ENCODE results near the gene KRT79. TPM values are rescaled to one million over a fixed set of nuclear protein-coding genes. Genes with fewer than 3 reads are reported as not detected.

The KRT79 gene
- total and polyA plus RNA-seq, 2 of the 8 experiments (the other 6 are each of a cell fraction or from before 2014, with no cell fraction given) = not detected

DNA sequence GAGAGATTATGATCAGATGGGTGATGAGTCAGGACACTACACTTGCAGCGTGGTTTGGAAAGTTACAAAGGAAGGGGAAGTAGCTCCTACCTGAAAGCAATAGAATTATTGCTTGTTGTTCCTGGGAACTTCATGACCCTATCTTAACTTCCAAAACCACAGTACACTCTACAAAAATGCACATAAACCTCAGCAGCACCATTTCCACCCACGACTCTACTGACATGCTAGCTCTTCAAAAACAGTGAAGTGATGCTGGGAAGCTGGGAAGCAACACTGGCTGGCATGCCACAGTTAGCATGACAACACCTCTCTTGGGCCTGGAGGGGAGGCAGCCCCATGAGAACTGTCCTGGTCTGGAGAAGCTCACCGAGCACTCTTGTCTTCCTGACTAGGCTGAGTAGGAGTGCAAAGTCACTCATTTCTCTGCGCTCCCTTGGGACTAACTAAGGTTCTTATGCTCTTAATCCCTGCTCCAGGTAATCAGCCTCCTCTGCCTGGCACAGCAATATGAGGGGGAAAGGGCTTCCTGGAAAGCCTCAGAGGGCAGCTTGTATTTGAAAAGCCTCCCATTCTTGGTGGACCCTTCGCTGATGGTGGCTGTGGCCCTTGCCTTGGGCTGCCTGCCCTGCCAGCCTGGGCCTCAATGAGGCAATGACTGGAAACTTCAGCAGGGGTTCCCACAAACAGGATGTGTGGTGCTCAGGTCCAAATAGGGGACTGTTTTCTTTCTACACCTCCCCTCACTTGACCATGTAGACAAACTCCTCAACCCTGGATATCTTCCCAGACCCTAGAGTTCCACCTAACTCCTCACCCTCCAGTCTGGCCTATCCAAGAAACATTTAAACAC, 39.4 kb downstream of the KRT79 start:
- ChIA-PET POLR2A (ENCODE audit: partially characterized antibody) (no interaction called here), CTCF (ENCODE audit: partially characterized antibody) (interaction anchor here (1.4 kb wide), 1 partner anchor 211 kb away, joined by 3 read pairs; no protein-coding TSS in a partner anchor)
- no peak overlapping the region for H2BK20ac ChIP-seq (ENCODE audit: low read length)
- no peaks in the 10 kb centered on the region for H3K27me3 ChIP-seq (replicated peaks in 1 of 4; ENCODE audit: control insufficient read depth in 3 of 4, extremely low read depth in 1 of 4, insufficient read depth in 3 of 4, low read length in 3 of 4)
- H4K91ac ChIP-seq (replicated peaks; ENCODE audit: insufficient read length, low read length) = no peak overlapping the region
- no peaks in the 10 kb centered on the region for H3K23me2 ChIP-seq (ENCODE audit: low read depth, low read length)
- no peak for FAIRE-seq
- no peak overlapping the region for H3K27ac ChIP-seq (ENCODE audit: low read depth, low read length)
- 88% methylated on average over 5 of the region's 5 CpGs; no CpG with 5 or more reads in 1 of the 2 experiments for WGBS, 2 experiments (ENCODE audit: extremely low coverage in 1 of 2, insufficient coverage in 1 of 2, insufficient read length in 1 of 2, insufficient replicate concordance in 2 of 2, low coverage in 1 of 2, low lambda C conversion rate in 2 of 2, missing lambda C conversion rate in 1 of 2)
- no peak overlapping the region for H2BK12ac ChIP-seq (ENCODE audit: low read depth, low read length)
- H3K4me3 ChIP-seq (ENCODE audit: extremely low read depth in 1 of 4, insufficient read depth in 2 of 4, low read depth in 3 of 4, low read length in 4 of 4) = no peak overlapping the region
- H3K9me3 ChIP-seq (ENCODE audit: insufficient read depth in 2 of 2, low read depth in 1 of 2, low read length in 1 of 2) = no peaks in the 10 kb centered on the region; a peak in 1 of 4 replicates
- no peak overlapping the region; the same call in 1 of the 2 replicates for H2AK5ac ChIP-seq (ENCODE audit: low read depth, low read length)
- H3K9ac ChIP-seq (replicated peaks in 1 of 4; ENCODE audit: extremely low read depth in 1 of 4, low read depth in 3 of 4, low read length in 3 of 4) = no peak overlapping the region
- no peak overlapping the region for H3K18ac ChIP-seq (ENCODE audit: extremely low read depth, low read length)
- no peak overlapping the region for H2BK120ac ChIP-seq (replicated peaks; ENCODE audit: low read depth, low read length)
- H3K4ac ChIP-seq (replicated peaks; ENCODE audit: insufficient read length, low read depth, low read length) = no peak overlapping the region
- no peak overlapping the region for H3K23ac ChIP-seq (ENCODE audit: insufficient read length)
- H3K14ac ChIP-seq (ENCODE audit: insufficient read length) = no peak overlapping the region
- DNase-seq (ENCODE audit: low read depth in 1 of 2, low spot score in 2 of 2) = no peak
- no peaks in the 10 kb centered on the region for H3K79me2 ChIP-seq (ENCODE audit: control insufficient read depth in 1 of 2, insufficient read depth in 2 of 2, low read length in 2 of 2)
- TF ChIP-seq TBP (IDR thresholded peaks at IDR 0.05; ENCODE audit: low read depth, low read length) (no peak), CREB1 (IDR thresholded peaks at IDR 0.05) (no peak), PHF8 (conservative IDR thresholded peaks at IDR 0.05; ENCODE audit: low read depth, low read length) (no peak), MAFK (IDR thresholded peaks at IDR 0.05; ENCODE audit: low read depth, low read length) (no peak), GABPA (IDR thresholded peaks at IDR 0.05; ENCODE audit: borderline replicate concordance, insufficient read depth, low read length) (no peak), RBBP5 (IDR thresholded peaks at IDR 0.05; ENCODE audit: borderline replicate concordance, low read depth, low read length) (no peak), NANOG (IDR thresholded peaks at IDR 0.05; ENCODE audit: insufficient read depth, low read depth, low read length, poor library complexity, severe bottlenecking) (no peak)
- H3K79me1 ChIP-seq (ENCODE audit: low read depth, low read length) = no peaks in the 10 kb centered on the region
- H3K4me2 ChIP-seq (ENCODE audit: insufficient read depth in 1 of 2, low read depth in 2 of 2, low read length in 2 of 2) = no peak overlapping the region
- no peak overlapping the region for H3K56ac ChIP-seq (replicated peaks; ENCODE audit: insufficient read length, low read depth, low read length)
- H2BK5ac ChIP-seq (ENCODE audit: low read depth, low read length) = no peak overlapping the region
- no peaks in the 10 kb centered on the region for H3K36me3 ChIP-seq (ENCODE audit: control insufficient read depth in 2 of 4, insufficient read depth in 4 of 4, low read length in 3 of 4)
- H3K4me1 ChIP-seq (replicated peaks in 1 of 4; ENCODE audit: control insufficient read depth in 3 of 4, insufficient read depth in 4 of 4, low read length in 3 of 4) = peaks cover 0 to under 1% (median 0%) of the 10 kb centered on the region in 4 experiments; a peak in 2 of 7 replicates
- no peak overlapping the region for H2AFZ ChIP-seq (ENCODE audit: low read length)
- H4K8ac ChIP-seq (ENCODE audit: extremely low read depth, insufficient read depth, low read length) = no peak overlapping the region
- H4K20me1 ChIP-seq (replicated peaks in 1 of 2; ENCODE audit: control insufficient read depth in 1 of 2, insufficient read depth in 2 of 2, low read length in 2 of 2) = no peaks in the 10 kb centered on the region
- H2BK15ac ChIP-seq (ENCODE audit: low read length) = no peak overlapping the region
- no peak overlapping the region for H4K5ac ChIP-seq (ENCODE audit: insufficient read length, low read depth, low read length)

Measured in H1 (cell line).